ENCODE measurements around the gene GNB1. TPM values are rescaled to one million over a fixed set of nuclear protein-coding genes. Genes with fewer than 3 reads are reported as not detected.

GNB1 gene
- total RNA-seq, 1 donor from 2014 or later: 409 TPM

GRCh38 chr1:1770102-1770501 lies 120.8 kb downstream of the GNB1 start:
- intact Hi-C loops (cut with micrococcal nuclease): no loop called here

- intact Hi-C loops (cut with micrococcal nuclease): no loop called here
Observed at GRCh38 chr1:1768249-1768992, 122.5 kb downstream of the GNB1 start.

- intact Hi-C loops (cut with micrococcal nuclease): no loop called here
Observed at GRCh38 chr1:1764876-1765470, 125.9 kb downstream of the GNB1 start.

GRCh38 chr1:1763657-1764621 lies 126.9 kb downstream of the GNB1 start:
- intact Hi-C loops (cut with micrococcal nuclease): no loop called here

- intact Hi-C loops (cut with micrococcal nuclease): no loop called here
Observed at GRCh38 chr1:1761504-1762376, 129.1 kb downstream of the GNB1 start.

GRCh38 chr1:1760715-1761114 lies 130.2 kb downstream of the GNB1 start:
- intact Hi-C loops (cut with micrococcal nuclease): no loop called here

GRCh38 chr1:1760345-1760650 lies 130.6 kb downstream of the GNB1 start:
- intact Hi-C loops (cut with micrococcal nuclease): no loop called here

- intact Hi-C loops (cut with micrococcal nuclease): no loop called here
Observed at GRCh38 chr1:1759456-1760344, 131.2 kb downstream of the GNB1 start.

GRCh38 chr1:1758692-1759455 lies 132.0 kb downstream of the GNB1 start:
- intact Hi-C loops (cut with micrococcal nuclease): no loop called here

- intact Hi-C loops (cut with micrococcal nuclease): no loop called here
Observed at GRCh38 chr1:1758059-1758621, 132.7 kb downstream of the GNB1 start.

GRCh38 chr1:1757422-1758058 lies 133.3 kb downstream of the GNB1 start:
- intact Hi-C loops (cut with micrococcal nuclease): no loop called here

GRCh38 chr1:1756661-1757421 lies 134.0 kb downstream of the GNB1 start:
- intact Hi-C loops (cut with micrococcal nuclease): no loop called here

- intact Hi-C loops (cut with micrococcal nuclease): no loop called here
Observed at GRCh38 chr1:1755852-1756251, 135.0 kb downstream of the GNB1 start.

- intact Hi-C loops (cut with micrococcal nuclease): no loop called here
Observed at GRCh38 chr1:1755426-1755825, 135.5 kb downstream of the GNB1 start.

GRCh38 chr1:1754051-1754815 lies 136.7 kb downstream of the GNB1 start:
- intact Hi-C loops (cut with micrococcal nuclease): no loop called here

GRCh38 chr1:1753607-1754005 lies 137.3 kb downstream of the GNB1 start:
- intact Hi-C loops (cut with micrococcal nuclease): no loop called here

All from T-helper 1 cell treated with Interleukin-12 subunit alpha and Interleukin-12 subunit beta and Interleukin-4 antibody, amounts not matched to agents 30 ng/mL and 1 ng/mL, for 36 hours (primary cell).